ENCODE results near the gene ARHGAP4.

ARHGAP4 gene

GRCh38 chrX:153944140-153944799, 18.2 kb upstream of the ARHGAP4 start, which contains the start of gene RENBP:
TSS of gene RENBP (minus strand) at chrX:153944643. CDS start at chrX:153944610, 33 bp downstream.
- no peak for DNase-seq

GRCh38 chrX:153941336-153942252, 15.5 kb upstream of the ARHGAP4 start:
- no peak for DNase-seq

GRCh38 chrX:153939573-153939972, 13.5 kb upstream of the ARHGAP4 start:
- DNase-seq: no peak

GRCh38 chrX:153938226-153938786, 12.2 kb upstream of the ARHGAP4 start:
- no peak for DNase-seq

GRCh38 chrX:153937056-153937455, 11.0 kb upstream of the ARHGAP4 start:
- no peak for DNase-seq

- no peak for DNase-seq
Measured at GRCh38 chrX:153935326-153935851, 9.3 kb upstream of the ARHGAP4 start.

- DNase-seq: peak; percentile 73
Measured at GRCh38 chrX:153934762-153935325, 8.8 kb upstream of the ARHGAP4 start, which contains the start of gene NAA10. TSS of gene NAA10 (minus strand) at chrX:153935037. CDS start at chrX:153934904, 133 bp downstream.

- no peak for DNase-seq
Measured at GRCh38 chrX:153934148-153934761, 8.2 kb upstream of the ARHGAP4 start.

GRCh38 chrX:153933748-153934147, 7.7 kb upstream of the ARHGAP4 start:
- DNase-seq: peak; percentile 54

GRCh38 chrX:153932220-153932915, 6.3 kb upstream of the ARHGAP4 start:
- no peak for DNase-seq

- DNase-seq: no peak
Measured at GRCh38 chrX:153931748-153932147, 5.7 kb upstream of the ARHGAP4 start.

GRCh38 chrX:153931151-153931550, 5.1 kb upstream of the ARHGAP4 start:
- no peak for DNase-seq

GRCh38 chrX:153930011-153930910, 4.2 kb upstream of the ARHGAP4 start:
- no peak for DNase-seq

GRCh38 chrX:153929576-153929975, 3.5 kb upstream of the ARHGAP4 start:
- DNase-seq: no peak

- DNase-seq: no peak
Measured at GRCh38 chrX:153928846-153929245, 2.8 kb upstream of the ARHGAP4 start.

GRCh38 chrX:153927922-153928760, 2.1 kb upstream of the ARHGAP4 start:
- peak; percentile 96 for DNase-seq

- DNase-seq: no peak
Measured at GRCh38 chrX:153927672-153927921, 1.5 kb upstream of the ARHGAP4 start.

GRCh38 chrX:153926858-153927671, 1.0 kb upstream of the ARHGAP4 start:
- DNase-seq: peak; percentile 33

- DNase-seq: no peak
Measured at GRCh38 chrX:153926552-153926857, 441 bp upstream of the ARHGAP4 start.

GRCh38 chrX:153925387-153925738, 701 bp downstream of the ARHGAP4 start:
- no peak for DNase-seq
